Measurements from ENCODE around the gene ORC3. TPM values are rescaled to one million over a fixed set of nuclear protein-coding genes. Genes with fewer than 3 reads are reported as not detected.

ORC3 gene
- total RNA-seq, 1 experiment from 2014 or later: 25.7 TPM

DNA sequence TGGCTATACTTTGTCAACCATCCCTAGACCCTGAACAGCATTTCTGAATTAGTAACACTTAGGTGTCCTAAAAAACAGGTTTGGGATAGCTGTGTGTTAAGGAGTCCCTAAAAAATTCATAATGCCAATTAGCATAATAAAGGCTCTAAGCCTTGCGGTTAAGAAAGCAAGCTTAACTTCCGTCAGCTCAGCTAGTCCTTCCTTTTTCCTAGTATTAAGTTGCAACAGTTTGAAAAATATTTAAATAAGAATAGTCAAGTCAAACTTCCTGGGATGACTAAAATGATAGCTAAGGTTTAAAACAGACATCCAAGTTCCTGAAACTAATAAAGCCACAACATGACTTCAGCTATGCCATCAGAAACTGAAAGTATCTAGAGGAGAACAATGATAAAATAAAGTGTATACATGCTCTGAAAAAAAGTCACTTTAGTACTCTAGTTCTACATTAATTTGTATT is 108.6 kb downstream of the ORC3 start:
- H3K36me3 ChIP-seq (ENCODE audit: low read depth, low read length): no peaks in the 10 kb centered on the region; the same call in 1 of the 2 replicates
- TF ChIP-seq EZH2phosphoT487 (IDR thresholded peaks at IDR 0.05; ENCODE audit: borderline replicate concordance, low read length): no peak
- TF ChIP-seq, protein P1, sequence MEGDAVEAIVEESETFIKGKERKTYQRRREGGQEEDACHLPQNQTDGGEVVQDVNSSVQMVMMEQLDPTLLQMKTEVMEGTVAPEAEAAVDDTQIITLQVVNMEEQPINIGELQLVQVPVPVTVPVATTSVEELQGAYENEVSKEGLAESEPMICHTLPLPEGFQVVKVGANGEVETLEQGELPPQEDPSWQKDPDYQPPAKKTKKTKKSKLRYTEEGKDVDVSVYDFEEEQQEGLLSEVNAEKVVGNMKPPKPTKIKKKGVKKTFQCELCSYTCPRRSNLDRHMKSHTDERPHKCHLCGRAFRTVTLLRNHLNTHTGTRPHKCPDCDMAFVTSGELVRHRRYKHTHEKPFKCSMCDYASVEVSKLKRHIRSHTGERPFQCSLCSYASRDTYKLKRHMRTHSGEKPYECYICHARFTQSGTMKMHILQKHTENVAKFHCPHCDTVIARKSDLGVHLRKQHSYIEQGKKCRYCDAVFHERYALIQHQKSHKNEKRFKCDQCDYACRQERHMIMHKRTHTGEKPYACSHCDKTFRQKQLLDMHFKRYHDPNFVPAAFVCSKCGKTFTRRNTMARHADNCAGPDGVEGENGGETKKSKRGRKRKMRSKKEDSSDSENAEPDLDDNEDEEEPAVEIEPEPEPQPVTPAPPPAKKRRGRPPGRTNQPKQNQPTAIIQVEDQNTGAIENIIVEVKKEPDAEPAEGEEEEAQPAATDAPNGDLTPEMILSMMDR (conservative IDR thresholded peaks at IDR 0.05; ENCODE audit: low read depth, low read length): no peak
- TF ChIP-seq EZH2 (IDR thresholded peaks at IDR 0.05; ENCODE audit: low read length, unreplicated experiment): no peak
- H3K27ac ChIP-seq (ENCODE audit: low read length): peak overlapping the region; percentile 22
- no peaks in the 10 kb centered on the region for H3K27me3 ChIP-seq (ENCODE audit: low read length)
- H3F3A ChIP-seq (ENCODE audit: low read length, unreplicated experiment): peaks cover 5% of the 10 kb centered on the region
- ChIA-PET CTCF (interaction anchor here (0.6 kb wide), 1 partner anchor 25 kb away, joined by 3 read pairs; no protein-coding TSS in a partner anchor), POLR2A (ENCODE audit: unreplicated experiment) (interaction anchor here (0.6 to 0.7 kb wide), 2 partner anchors 114 to 588 kb away, joined by 3 read pairs; no protein-coding TSS in a partner anchor)
- ATAC-seq (0 out of 2 replicates have a peak, but pooled peaks have one; percentile 2), DNase-seq (peak; percentile 42)
- peak overlapping the region; percentile 92 for H3K9ac ChIP-seq (ENCODE audit: low read length)
- no peaks in the 10 kb centered on the region for H3K9me2 ChIP-seq (replicated peaks; ENCODE audit: low read length)
- peaks cover 51% of the 10 kb centered on the region for H4K20me1 ChIP-seq (ENCODE audit: low read length)
- peaks cover 85% of the 10 kb centered on the region for H3K79me2 ChIP-seq (ENCODE audit: low read length)
- intact Hi-C loops (cut with micrococcal nuclease): no loop called here
- peaks cover 15% of the 10 kb centered on the region; the same call in 1 of the 2 replicates for H3K4me1 ChIP-seq (ENCODE audit: insufficient read depth, low read length)
- H3K4me3 ChIP-seq (ENCODE audit: low read length): peak overlapping the region; percentile 98
- peak overlapping the region; percentile 81 for H3K4me2 ChIP-seq (ENCODE audit: low read length)
- no TSS peak for BruUV-seq (replicated peaks)
- H2AFZ ChIP-seq (ENCODE audit: low read length): no peak overlapping the region
- no peaks in the 10 kb centered on the region for H3K9me3 ChIP-seq (ENCODE audit: low read length)

DNA sequence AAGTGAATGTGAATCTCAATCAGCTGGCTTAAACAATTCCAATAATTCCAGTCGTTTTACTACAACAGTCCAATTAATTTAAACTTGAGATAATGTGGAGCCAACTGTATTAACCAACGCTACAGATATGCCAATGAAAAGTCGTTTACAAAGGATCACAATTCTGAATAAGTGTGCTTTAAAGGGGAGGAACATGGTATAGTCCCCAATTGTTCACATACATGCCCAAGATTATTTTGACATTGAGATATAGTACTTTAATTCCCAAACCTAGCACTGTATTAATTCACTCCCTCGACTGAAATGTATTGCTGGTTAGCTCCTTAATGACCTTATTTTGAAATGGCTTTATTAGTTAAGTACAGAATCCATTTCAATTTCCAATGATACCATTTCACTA is 109.6 kb downstream of the ORC3 start:
- TF ChIP-seq EZH2 (IDR thresholded peaks at IDR 0.05; ENCODE audit: low read length, unreplicated experiment): no peak
- TF ChIP-seq, protein P1 (conservative IDR thresholded peaks at IDR 0.05; ENCODE audit: low read depth, low read length): no peak
- TF ChIP-seq EZH2phosphoT487 (IDR thresholded peaks at IDR 0.05; ENCODE audit: borderline replicate concordance, low read length): no peak
- H4K20me1 ChIP-seq (ENCODE audit: low read length): peaks cover 42% of the 10 kb centered on the region
- no peak overlapping the region for H3K27ac ChIP-seq (ENCODE audit: low read length)

More for the DNA sequence above, 109.6 kb downstream of the ORC3 start:
- Histone ChIP-seq H3K79me2 (ENCODE audit: low read length) (peaks cover 75% of the 10 kb centered on the region), H2AFZ (ENCODE audit: low read length) (no peak overlapping the region), H3K4me2 (ENCODE audit: low read length) (peak overlapping the region; percentile 81), H3K9ac (ENCODE audit: low read length) (peak overlapping the region; percentile 92), H3K4me3 (ENCODE audit: low read length) (peak overlapping the region; percentile 98), H3F3A (ENCODE audit: low read length, unreplicated experiment) (peaks cover 5% of the 10 kb centered on the region), H3K36me3 (ENCODE audit: low read depth, low read length) (no peaks in the 10 kb centered on the region; the same call in 1 of the 2 replicates), H3K27me3 (ENCODE audit: low read length) (no peaks in the 10 kb centered on the region), H3K9me2 (replicated peaks; ENCODE audit: low read length) (no peaks in the 10 kb centered on the region), H3K4me1 (ENCODE audit: insufficient read depth, low read length) (peaks cover 19% of the 10 kb centered on the region), H3K9me3 (ENCODE audit: low read length) (no peaks in the 10 kb centered on the region)
- intact Hi-C loops (cut with micrococcal nuclease): no loop called here
- ChIA-PET POLR2A (ENCODE audit: unreplicated experiment) (interaction anchor here (0.5 to 0.6 kb wide), 2 partner anchors 22 to 110 kb away, joined by 3 to 7 read pairs; partner anchors contain the start of genes ORC3 and RARS2), CTCF (no interaction called here)
- no TSS peak for BruUV-seq (replicated peaks)
- ATAC-seq: no peak
- no peak for DNase-seq

Data from PC-3 (cell line).